Measurements from ENCODE around the gene TSPAN8.
"Not testable (repeated sequence)": the region's sequence is repeated elsewhere in the genome, so short reads cannot be mapped to it uniquely, and the experiment has no call there.

The TSPAN8 gene

GRCh38 chr12:71157601-71158233 is at the start of gene TSPAN8:
TSS of gene TSPAN8 (minus strand) at chr12:71157999. CDS start at chr12:71157678, 321 bp downstream.
- DNase-seq, result no peak

GRCh38 chr12:71201136-71201679 is 43.4 kb upstream of the TSPAN8 start:
- no peak for DNase-seq

- no peak for DNase-seq
Observed at GRCh38 chr12:71200706-71201105, 42.9 kb upstream of the TSPAN8 start.

- DNase-seq, result no peak
Observed at GRCh38 chr12:71197460-71197859, 39.7 kb upstream of the TSPAN8 start.

GRCh38 chr12:71195338-71195896 is 37.6 kb upstream of the TSPAN8 start:
- no peak for DNase-seq

- DNase-seq, result no peak
Observed at GRCh38 chr12:71194657-71195056, 36.9 kb upstream of the TSPAN8 start.

GRCh38 chr12:71193041-71193440 is 35.2 kb upstream of the TSPAN8 start:
- DNase-seq, result no peak

- DNase-seq, result no peak
Observed at GRCh38 chr12:71191509-71192196, 33.9 kb upstream of the TSPAN8 start.

- no peak for DNase-seq
Observed at GRCh38 chr12:71190822-71191221, 33.0 kb upstream of the TSPAN8 start.

- no peak for DNase-seq
Observed at GRCh38 chr12:71187379-71187778, 29.6 kb upstream of the TSPAN8 start.

GRCh38 chr12:71186571-71187288 is 28.9 kb upstream of the TSPAN8 start:
- no peak for DNase-seq

- no peak for DNase-seq
Observed at GRCh38 chr12:71183846-71184245, 26.0 kb upstream of the TSPAN8 start.

GRCh38 chr12:71183018-71183417 is 25.2 kb upstream of the TSPAN8 start:
- DNase-seq, result no peak

- no peak for DNase-seq
Observed at GRCh38 chr12:71178162-71178561, 20.4 kb upstream of the TSPAN8 start.

- DNase-seq, result no peak
Observed at GRCh38 chr12:71174825-71175224, 17.0 kb upstream of the TSPAN8 start.

GRCh38 chr12:71174146-71174545 is 16.3 kb upstream of the TSPAN8 start:
- no peak for DNase-seq

GRCh38 chr12:71170456-71170855 is 12.7 kb upstream of the TSPAN8 start:
- DNase-seq, result no peak

GRCh38 chr12:71169286-71169685 is 11.5 kb upstream of the TSPAN8 start:
- no peak for DNase-seq

GRCh38 chr12:71166862-71167496 is 9.2 kb upstream of the TSPAN8 start:
- no peak for DNase-seq

GRCh38 chr12:71166280-71166679 is 8.5 kb upstream of the TSPAN8 start:
- no peak for DNase-seq

GRCh38 chr12:71165780-71166179 is 8.0 kb upstream of the TSPAN8 start:
- DNase-seq, result not testable (repeated sequence)

GRCh38 chr12:71164568-71165197 is 6.9 kb upstream of the TSPAN8 start:
- DNase-seq, result no peak

Measured in NCI-H2171 treated with DMSO at 0.1 percent for 48 hours (cell line).